PC-3 (cell line): ENCODE data around the gene A4GALT. TPM values are rescaled to one million over a fixed set of nuclear protein-coding genes. Genes with fewer than 3 reads are reported as not detected.

ENCODE experiments used
- ATAC-seq: fragments of 200-7000 bp; cut with Tn5 transposase; 2 replicates; pipeline ENCODE4 v1.9.1; 2020; ENCODE audit warnings: mild to moderate bottlenecking, moderate library complexity
- BruUV-seq: library from RNA; stranded (reverse); fragments of 400-500 nt; replicated peaks from 2 replicates; lab custom pipeline; 2021; lab: Mats Ljungman, UMichigan
- CTCF ChIA-PET: fragments of 300-600 bp; sonication (Branson Sonifier 250); formaldehyde crosslinking; loops from one replicate; lab custom pipeline; 2022; ENCODE audit warnings: antibody characterized with exemption; lab: Charles Lee
- POLR2A ChIA-PET: fragments of 300-600 bp; sonication (Branson Sonifier 250); formaldehyde crosslinking; loops from one replicate; lab custom pipeline; 2022; ENCODE audit warnings: antibody characterized with exemption; ENCODE audit not compliant: unreplicated experiment; lab: Charles Lee
- DNase-seq: peaks from one replicate; pipeline ENCODE4 v3.0.0-alpha.2; 2015
- H2AFZ ChIP-seq: fragments of 300-600 bp; sonication (generic); 2 replicates; pipeline ENCODE4 v1.6.0; 2016; ENCODE audit warnings: antibody characterized with exemption, low read length
- H3F3A ChIP-seq: fragments of 300-600 bp; sonication (generic); one replicate; pipeline ENCODE4 v1.6.0; 2017; ENCODE audit warnings: antibody characterized with exemption, low read length, control low read depth, mild to moderate bottlenecking; ENCODE audit not compliant: unreplicated experiment
- H3K27ac ChIP-seq: fragments of 300-600 bp; sonication (generic); 2 replicates; pipeline ENCODE4 v1.5.1; 2016; ENCODE audit warnings: mild to moderate bottlenecking, low read length
- H3K27me3 ChIP-seq: fragments of 300-600 bp; sonication (generic); 2 replicates; pipeline ENCODE4 v1.6.1; 2016; ENCODE audit warnings: low read length, mixed read lengths
- H3K36me3 ChIP-seq: fragments of 300-600 bp; sonication (generic); 2 replicates; pipeline ENCODE4 v1.6.1; 2016; ENCODE audit warnings: low read depth, mixed run types, low read length, mixed read lengths
- H3K4me1 ChIP-seq: fragments of 300-600 bp; sonication (generic); 2 replicates; pipeline ENCODE4 v1.5.1; 2016; ENCODE audit warnings: low read length; ENCODE audit not compliant: insufficient read depth
- H3K4me2 ChIP-seq: fragments of 300-600 bp; sonication (generic); 2 replicates; pipeline ENCODE4 v1.6.0; 2016; ENCODE audit warnings: low read length
- H3K4me3 ChIP-seq: fragments of 300-600 bp; sonication (generic); 2 replicates; pipeline ENCODE4 v1.5.1; 2016; ENCODE audit warnings: mild to moderate bottlenecking, low read length, mixed read lengths
- H3K79me2 ChIP-seq: fragments of 300-600 bp; sonication (generic); 2 replicates; pipeline ENCODE4 v1.6.1; 2017; ENCODE audit warnings: low read length, mixed read lengths
- H3K9ac ChIP-seq: fragments of 300-600 bp; sonication (generic); 2 replicates; pipeline ENCODE4 v1.6.0; 2016; ENCODE audit warnings: mild to moderate bottlenecking, low read length
- H3K9me2 ChIP-seq: fragments of 300-600 bp; sonication (generic); replicated peaks from 2 replicates; pipeline ENCODE4 v1.6.1; 2016; ENCODE audit warnings: mixed run types, low read length, mixed read lengths
- H3K9me3 ChIP-seq: fragments of 300-600 bp; sonication (generic); 2 replicates; pipeline ENCODE4 v1.6.1; 2016; ENCODE audit warnings: low read length, mixed read lengths
- H4K20me1 ChIP-seq: fragments of 300-600 bp; sonication (generic); 2 replicates; pipeline ENCODE4 v1.6.1; 2016; ENCODE audit warnings: low read length, mixed read lengths
- EZH2 ChIP-seq: fragments of 300-600 bp; sonication (generic); IDR thresholded peaks from one replicate; pipeline ENCODE4 v1.6.1; 2017; ENCODE audit warnings: antibody characterized with exemption, mild to moderate bottlenecking, low read length; ENCODE audit not compliant: unreplicated experiment
- EZH2phosphoT487 ChIP-seq: fragments of 300-600 bp; sonication (generic); IDR thresholded peaks from 2 replicates; pipeline ENCODE4 v1.6.1; 2018; ENCODE audit warnings: mild to moderate bottlenecking, antibody characterized with exemption, low read length, borderline replicate concordance
- intact Hi-C: fragments of 100-400 bp; cut with micrococcal nuclease; formaldehyde crosslinking; loops from 2 replicates; pipeline ENCODE4 v1.9.0; 2023
- total RNA-seq: library from RNA; depleted of rRNA; stranded (reverse); fragments of >200 nt; gene quantifications from 2 replicates; pipeline ENCODE4 v1.2.3, GENCODE V29; 2014
- TF ChIP-seq, protein P1 (sequence below): fragments of 300-600 bp; sonication (generic); conservative IDR thresholded peaks from 2 replicates; pipeline ENCODE4 v1.5.1; 2017; ENCODE audit warnings: antibody characterized with exemption, low read depth, mild to moderate bottlenecking, low read length

A4GALT gene
- total RNA-seq, 1 experiment from 2014 or later = 3.2 TPM

DNA sequence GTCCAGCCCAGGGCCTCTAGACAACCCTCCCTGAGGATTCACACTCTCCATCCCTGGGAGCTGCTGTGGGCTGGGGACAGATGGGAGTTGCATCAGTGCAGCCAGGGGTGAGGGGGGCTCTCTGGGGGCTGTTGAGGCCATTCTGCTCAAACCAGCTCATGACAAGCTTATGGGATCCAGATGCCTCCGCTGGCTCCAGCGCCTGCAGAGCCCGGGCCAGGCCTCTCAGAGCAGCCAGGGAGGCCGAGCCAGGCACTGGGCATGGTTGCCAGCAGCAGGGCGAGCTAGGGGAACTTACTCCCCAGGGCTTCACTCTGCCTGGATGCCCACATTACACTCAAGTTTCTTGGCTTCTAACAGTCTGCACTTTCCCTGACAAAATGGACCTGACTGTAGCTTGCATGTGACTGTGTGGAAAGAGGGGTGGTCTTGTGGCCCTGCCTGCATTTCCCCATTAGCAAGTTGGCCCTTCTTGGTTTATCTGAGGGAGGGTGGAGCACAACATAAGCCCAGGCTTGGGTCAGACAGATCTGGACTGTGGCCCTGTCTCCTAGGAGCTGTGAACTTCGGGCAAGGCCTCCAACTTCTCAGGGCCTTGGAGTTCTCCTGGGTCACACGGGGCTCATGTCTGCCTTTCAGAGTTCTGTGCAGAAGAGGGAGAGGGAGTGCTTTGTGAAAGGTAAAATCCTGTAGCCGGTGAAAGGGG lies 36.9 kb downstream of the A4GALT start:
- Histone ChIP-seq H3K79me2 (no peaks in the 10 kb centered on the region), H3F3A (no peaks in the 10 kb centered on the region), H4K20me1 (no peaks in the 10 kb centered on the region), H3K36me3 (no peaks in the 10 kb centered on the region), H3K27me3 (no peaks in the 10 kb centered on the region), H2AFZ (no peak overlapping the region), H3K9me3 (no peaks in the 10 kb centered on the region), H3K27ac (no peak overlapping the region), H3K4me1 (peaks cover 32% of the 10 kb centered on the region), H3K9ac (no peak overlapping the region), H3K9me2 (no peaks in the 10 kb centered on the region), H3K4me3 (no peak overlapping the region), H3K4me2 (no peak overlapping the region)
- DNase-seq (no peak), ATAC-seq (no peak)
- BruUV-seq = no TSS peak
- intact Hi-C loops = no loop called here
- ChIA-PET POLR2A (no interaction called here), CTCF (no interaction called here)
- TF ChIP-seq, protein P1, sequence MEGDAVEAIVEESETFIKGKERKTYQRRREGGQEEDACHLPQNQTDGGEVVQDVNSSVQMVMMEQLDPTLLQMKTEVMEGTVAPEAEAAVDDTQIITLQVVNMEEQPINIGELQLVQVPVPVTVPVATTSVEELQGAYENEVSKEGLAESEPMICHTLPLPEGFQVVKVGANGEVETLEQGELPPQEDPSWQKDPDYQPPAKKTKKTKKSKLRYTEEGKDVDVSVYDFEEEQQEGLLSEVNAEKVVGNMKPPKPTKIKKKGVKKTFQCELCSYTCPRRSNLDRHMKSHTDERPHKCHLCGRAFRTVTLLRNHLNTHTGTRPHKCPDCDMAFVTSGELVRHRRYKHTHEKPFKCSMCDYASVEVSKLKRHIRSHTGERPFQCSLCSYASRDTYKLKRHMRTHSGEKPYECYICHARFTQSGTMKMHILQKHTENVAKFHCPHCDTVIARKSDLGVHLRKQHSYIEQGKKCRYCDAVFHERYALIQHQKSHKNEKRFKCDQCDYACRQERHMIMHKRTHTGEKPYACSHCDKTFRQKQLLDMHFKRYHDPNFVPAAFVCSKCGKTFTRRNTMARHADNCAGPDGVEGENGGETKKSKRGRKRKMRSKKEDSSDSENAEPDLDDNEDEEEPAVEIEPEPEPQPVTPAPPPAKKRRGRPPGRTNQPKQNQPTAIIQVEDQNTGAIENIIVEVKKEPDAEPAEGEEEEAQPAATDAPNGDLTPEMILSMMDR = no peak
- TF ChIP-seq EZH2phosphoT487 (no peak), EZH2 (no peak)

DNA sequence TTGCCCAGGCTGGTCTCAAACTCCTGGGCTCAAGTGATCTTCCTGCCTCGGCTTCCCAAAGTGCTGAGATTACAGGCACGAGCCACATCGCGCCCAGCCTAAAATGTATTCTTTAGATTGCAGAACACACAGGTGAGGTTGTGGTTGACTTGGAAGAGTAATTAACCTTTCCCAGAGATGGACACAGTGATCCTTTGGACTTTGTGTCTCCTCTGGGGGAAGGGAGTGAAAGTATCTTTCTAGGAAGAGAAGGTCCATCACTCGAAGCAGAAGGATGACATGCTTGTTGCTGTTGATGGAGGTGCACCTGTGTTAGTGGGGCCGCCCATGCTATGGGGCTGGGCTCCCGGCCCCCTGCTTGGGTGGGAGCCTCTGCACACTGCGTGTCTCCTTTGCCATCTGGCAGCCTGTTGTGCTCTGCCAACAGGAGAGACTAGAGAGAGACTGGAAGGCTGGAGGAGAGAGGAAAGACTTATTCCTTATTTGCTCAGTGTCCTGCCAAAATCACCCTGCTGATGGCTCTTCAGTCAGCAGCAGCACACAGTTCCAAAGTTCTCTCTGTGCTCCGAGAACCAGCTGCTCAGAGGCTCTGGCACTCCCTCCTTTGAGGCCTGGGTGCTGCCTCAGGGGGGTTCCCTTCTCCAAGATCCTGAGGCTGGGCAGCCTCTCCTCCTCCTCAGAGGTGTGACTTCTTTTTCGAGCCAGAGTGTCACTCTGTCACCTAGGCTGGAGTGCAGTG lies 38.4 kb downstream of the A4GALT start:
- ATAC-seq (no peak), DNase-seq (no peak)
- intact Hi-C loops = no loop called here
- POLR2A ChIA-PET = no interaction called here
- Histone ChIP-seq H3K27ac (no peak overlapping the region), H3K4me3 (no peak overlapping the region), H3K36me3 (no peaks in the 10 kb centered on the region), H4K20me1 (no peaks in the 10 kb centered on the region), H3K9me3 (no peaks in the 10 kb centered on the region), H3F3A (no peaks in the 10 kb centered on the region), H3K4me1 (peaks cover 21% of the 10 kb centered on the region), H3K27me3 (no peaks in the 10 kb centered on the region), H3K9me2 (no peaks in the 10 kb centered on the region), H3K9ac (no peak overlapping the region), H3K79me2 (no peaks in the 10 kb centered on the region), H3K4me2 (no peak overlapping the region), H2AFZ (no peak overlapping the region)
- no peak for TF ChIP-seq EZH2
- no peak for TF ChIP-seq EZH2phosphoT487
- TF ChIP-seq, protein P1 = no peak
- no TSS peak for BruUV-seq
- CTCF ChIA-PET = no interaction called here
